ENCODE results near the gene DNAAF2.

- TF ChIP-seq, protein P1, sequence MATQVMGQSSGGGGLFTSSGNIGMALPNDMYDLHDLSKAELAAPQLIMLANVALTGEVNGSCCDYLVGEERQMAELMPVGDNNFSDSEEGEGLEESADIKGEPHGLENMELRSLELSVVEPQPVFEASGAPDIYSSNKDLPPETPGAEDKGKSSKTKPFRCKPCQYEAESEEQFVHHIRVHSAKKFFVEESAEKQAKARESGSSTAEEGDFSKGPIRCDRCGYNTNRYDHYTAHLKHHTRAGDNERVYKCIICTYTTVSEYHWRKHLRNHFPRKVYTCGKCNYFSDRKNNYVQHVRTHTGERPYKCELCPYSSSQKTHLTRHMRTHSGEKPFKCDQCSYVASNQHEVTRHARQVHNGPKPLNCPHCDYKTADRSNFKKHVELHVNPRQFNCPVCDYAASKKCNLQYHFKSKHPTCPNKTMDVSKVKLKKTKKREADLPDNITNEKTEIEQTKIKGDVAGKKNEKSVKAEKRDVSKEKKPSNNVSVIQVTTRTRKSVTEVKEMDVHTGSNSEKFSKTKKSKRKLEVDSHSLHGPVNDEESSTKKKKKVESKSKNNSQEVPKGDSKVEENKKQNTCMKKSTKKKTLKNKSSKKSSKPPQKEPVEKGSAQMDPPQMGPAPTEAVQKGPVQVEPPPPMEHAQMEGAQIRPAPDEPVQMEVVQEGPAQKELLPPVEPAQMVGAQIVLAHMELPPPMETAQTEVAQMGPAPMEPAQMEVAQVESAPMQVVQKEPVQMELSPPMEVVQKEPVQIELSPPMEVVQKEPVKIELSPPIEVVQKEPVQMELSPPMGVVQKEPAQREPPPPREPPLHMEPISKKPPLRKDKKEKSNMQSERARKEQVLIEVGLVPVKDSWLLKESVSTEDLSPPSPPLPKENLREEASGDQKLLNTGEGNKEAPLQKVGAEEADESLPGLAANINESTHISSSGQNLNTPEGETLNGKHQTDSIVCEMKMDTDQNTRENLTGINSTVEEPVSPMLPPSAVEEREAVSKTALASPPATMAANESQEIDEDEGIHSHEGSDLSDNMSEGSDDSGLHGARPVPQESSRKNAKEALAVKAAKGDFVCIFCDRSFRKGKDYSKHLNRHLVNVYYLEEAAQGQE (IDR thresholded peaks at IDR 0.05; ENCODE audit: borderline replicate concordance in 1 of 2, low read depth in 1 of 2, low read length in 2 of 2), result no peak
- TF ChIP-seq, protein P2, sequence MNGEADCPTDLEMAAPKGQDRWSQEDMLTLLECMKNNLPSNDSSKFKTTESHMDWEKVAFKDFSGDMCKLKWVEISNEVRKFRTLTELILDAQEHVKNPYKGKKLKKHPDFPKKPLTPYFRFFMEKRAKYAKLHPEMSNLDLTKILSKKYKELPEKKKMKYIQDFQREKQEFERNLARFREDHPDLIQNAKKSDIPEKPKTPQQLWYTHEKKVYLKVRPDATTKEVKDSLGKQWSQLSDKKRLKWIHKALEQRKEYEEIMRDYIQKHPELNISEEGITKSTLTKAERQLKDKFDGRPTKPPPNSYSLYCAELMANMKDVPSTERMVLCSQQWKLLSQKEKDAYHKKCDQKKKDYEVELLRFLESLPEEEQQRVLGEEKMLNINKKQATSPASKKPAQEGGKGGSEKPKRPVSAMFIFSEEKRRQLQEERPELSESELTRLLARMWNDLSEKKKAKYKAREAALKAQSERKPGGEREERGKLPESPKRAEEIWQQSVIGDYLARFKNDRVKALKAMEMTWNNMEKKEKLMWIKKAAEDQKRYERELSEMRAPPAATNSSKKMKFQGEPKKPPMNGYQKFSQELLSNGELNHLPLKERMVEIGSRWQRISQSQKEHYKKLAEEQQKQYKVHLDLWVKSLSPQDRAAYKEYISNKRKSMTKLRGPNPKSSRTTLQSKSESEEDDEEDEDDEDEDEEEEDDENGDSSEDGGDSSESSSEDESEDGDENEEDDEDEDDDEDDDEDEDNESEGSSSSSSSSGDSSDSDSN (CRISPR knock-in tag; IDR thresholded peaks at IDR 0.05), result no peak
- TF ChIP-seq SP2 (CRISPR knock-in tag; IDR thresholded peaks at IDR 0.05), result no peak
- TF ChIP-seq TCF7 (IDR thresholded peaks at IDR 0.05; ENCODE audit: low read depth), result no peak
- no peak for TF ChIP-seq NFATC3 (CRISPR knock-in tag; IDR thresholded peaks at IDR 0.05)
- TF ChIP-seq BHLHE40 (IDR thresholded peaks at IDR 0.05; ENCODE audit: low read length), result no peak
- TF ChIP-seq FOSL2 (CRISPR knock-in tag; IDR thresholded peaks at IDR 0.05), result no peak
- TF ChIP-seq U2AF1 (optimal IDR thresholded peaks at IDR 0.05; ENCODE audit: low read depth, low read length), result no peak
- TF ChIP-seq, protein P3, sequence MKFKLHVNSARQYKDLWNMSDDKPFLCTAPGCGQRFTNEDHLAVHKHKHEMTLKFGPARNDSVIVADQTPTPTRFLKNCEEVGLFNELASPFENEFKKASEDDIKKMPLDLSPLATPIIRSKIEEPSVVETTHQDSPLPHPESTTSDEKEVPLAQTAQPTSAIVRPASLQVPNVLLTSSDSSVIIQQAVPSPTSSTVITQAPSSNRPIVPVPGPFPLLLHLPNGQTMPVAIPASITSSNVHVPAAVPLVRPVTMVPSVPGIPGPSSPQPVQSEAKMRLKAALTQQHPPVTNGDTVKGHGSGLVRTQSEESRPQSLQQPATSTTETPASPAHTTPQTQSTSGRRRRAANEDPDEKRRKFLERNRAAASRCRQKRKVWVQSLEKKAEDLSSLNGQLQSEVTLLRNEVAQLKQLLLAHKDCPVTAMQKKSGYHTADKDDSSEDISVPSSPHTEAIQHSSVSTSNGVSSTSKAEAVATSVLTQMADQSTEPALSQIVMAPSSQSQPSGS (CRISPR knock-in tag; IDR thresholded peaks at IDR 0.05), result no peak
- no peak for TF ChIP-seq MAZ (IDR thresholded peaks at IDR 0.05; ENCODE audit: borderline replicate concordance, low read depth, low read length)
- TF ChIP-seq MAZ (CRISPR knock-in tag; IDR thresholded peaks at IDR 0.05; ENCODE audit: low read depth), result no peak
- no peak for TF ChIP-seq MBNL3 (CRISPR knock-in tag; conservative IDR thresholded peaks at IDR 0.05)
- no peak for TF ChIP-seq TCF7L2 (IDR thresholded peaks at IDR 0.05; ENCODE audit: low read depth, low read length)
These were observed 53.6 kb downstream of the DNAAF2 start for GRCh38 chr14:49581209-49582112.
